Left lung (tissue), 10 donors: ENCODE measurements around the gene MCF2L. TPM values are rescaled to one million over a fixed set of nuclear protein-coding genes. Genes with fewer than 3 reads are reported as not detected.
A peak's percentile ranks its signal among the peaks of the same experiment; 100 is the strongest.

ENCODE experiments used
- ATAC-seq: fragments of 200-7000 bp; cut with Tn5 transposase; one replicate; pipeline ENCODE4 v1.9.1; 2020; ENCODE audit warnings: moderate library complexity
- DNase-seq, 4 donors: peaks; one replicate each; pipeline ENCODE4 v3.0.0-alpha.2; 2013 to 2020
- H3K27ac ChIP-seq, 2 donors: fragments of 200-600 bp; sonication (generic) in 1 of 2; one replicate each; pipeline versions ENCODE4 v1.5.0 to v1.8.0; 2020 to 2021
- H3K27me3 ChIP-seq, 2 donors: fragments of 200-600 bp; sonication (generic) in 1 of 2; one replicate each; pipeline versions ENCODE4 v1.5.0 to v1.8.0; 2020 to 2021
- H3K36me3 ChIP-seq, 2 donors: fragments of 200-600 bp; sonication (generic) in 1 of 2; one replicate each; pipeline versions ENCODE4 v1.5.0 to v1.8.0; 2020 to 2021
- H3K4me1 ChIP-seq, 2 donors: fragments of 200-600 bp; one replicate each; pipeline ENCODE4 v1.8.0; 2021
- H3K4me3 ChIP-seq, 2 donors: fragments of 200-600 bp; sonication (generic) in 1 of 2; one replicate each; pipeline versions ENCODE4 v1.5.0 to v1.8.0; 2020 to 2021; ENCODE audit warnings: mild to moderate bottlenecking in 1 of 2
- H3K9me3 ChIP-seq, 2 donors: fragments of 200-600 bp; sonication (generic) in 1 of 2; one replicate each; pipeline versions ENCODE4 v1.5.0 to v1.8.0; 2020 to 2021
- intact Hi-C, 2 donors: fragments of 100-400 bp; cut with DNase I; formaldehyde crosslinking; loops; one replicate each; pipeline versions ENCODE4 v1.11.2 to v1.14.2; 2022
- polyA plus RNA-seq, 6 donors: library from polyadenylated mRNA; unstranded; fragments of 120-200 nt; gene quantifications; one replicate each; pipeline ENCODE4 v1.2.1, GENCODE V29; 2013; ENCODE audit not compliant: insufficient read length in 6 of 6
- total RNA-seq, 2 donors: library from RNA; stranded (reverse); fragmentation: NEBNext Ultra II Directional; extraction: Animal tissue kit (Norgen Biotek cat#: 25700); gene quantifications; one replicate each; pipeline ENCODE4 v1.2.1, GENCODE V29; 2021
- TF ChIP-seq, protein P1 (sequence below), 2 donors: fragments of 200-600 bp; sonication (generic) in 1 of 2; IDR thresholded peaks; one replicate each; pipeline versions ENCODE4 v1.5.0 to v1.8.0; 2021; ENCODE audit warnings: antibody characterized with exemption in 2 of 2
- donor health status: DM: no; HTN: yes; CAD: no.
- donor health status: DM: no; HTN: no; CAD: no.

Gene MCF2L
- total and polyA plus RNA-seq, 8 donors: 22.2 to 39.5 (median 33.7) TPM

DNA sequence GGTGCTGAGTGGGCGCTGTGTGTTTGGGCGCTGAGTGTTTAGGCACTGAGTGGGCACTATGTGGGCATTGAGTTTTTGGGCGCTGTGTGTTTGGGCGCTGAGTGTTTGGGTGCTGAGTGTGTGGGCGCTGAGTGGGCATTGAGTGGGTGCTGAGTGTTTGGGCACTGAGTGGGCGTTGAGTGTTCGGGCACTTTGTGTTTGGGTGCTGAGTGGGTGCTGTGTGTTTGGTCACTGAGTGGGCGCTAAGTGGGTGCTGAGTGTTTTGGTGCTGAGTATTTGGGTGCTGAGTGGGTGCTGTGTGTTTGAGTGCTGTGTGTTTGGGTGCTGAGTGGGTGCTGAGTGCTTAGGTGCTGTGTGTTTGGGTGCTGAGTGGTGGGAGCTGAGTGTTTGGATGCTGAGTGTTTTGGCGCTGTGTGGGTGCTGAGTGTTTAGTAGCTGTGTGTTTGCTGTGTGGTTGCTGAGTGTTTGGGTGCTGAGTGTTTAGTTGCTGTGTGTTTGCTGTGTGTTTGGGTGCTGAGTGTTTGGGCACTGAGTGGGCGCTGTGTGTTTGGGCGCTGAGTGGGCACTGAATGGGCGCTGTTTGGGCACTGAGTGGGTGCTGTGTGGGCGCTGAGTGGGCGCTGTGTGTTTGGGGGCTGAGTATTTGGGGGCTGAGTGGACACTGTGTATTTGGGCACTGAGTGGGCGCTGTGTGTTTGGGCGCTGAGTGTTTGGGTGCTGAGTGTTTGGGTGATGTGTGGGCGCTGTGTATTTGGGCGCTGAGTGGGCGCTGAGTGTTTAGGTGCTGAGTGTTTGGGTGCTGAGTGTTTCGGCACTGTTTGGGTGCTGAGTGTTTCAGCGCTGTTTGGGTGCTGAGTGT lies 89.3 kb downstream of the MCF2L start:
- Histone ChIP-seq H3K27ac (no peak overlapping the region), H3K9me3 (no peaks in the 10 kb centered on the region), H3K27me3 (no peaks in the 10 kb centered on the region), H3K4me1 (no peaks in the 10 kb centered on the region), H3K4me3 (no peak overlapping the region), H3K36me3 (peaks cover 0 to 3% of the 10 kb centered on the region in 2 donors)
- no peak for ATAC-seq
- TF ChIP-seq, protein P1, sequence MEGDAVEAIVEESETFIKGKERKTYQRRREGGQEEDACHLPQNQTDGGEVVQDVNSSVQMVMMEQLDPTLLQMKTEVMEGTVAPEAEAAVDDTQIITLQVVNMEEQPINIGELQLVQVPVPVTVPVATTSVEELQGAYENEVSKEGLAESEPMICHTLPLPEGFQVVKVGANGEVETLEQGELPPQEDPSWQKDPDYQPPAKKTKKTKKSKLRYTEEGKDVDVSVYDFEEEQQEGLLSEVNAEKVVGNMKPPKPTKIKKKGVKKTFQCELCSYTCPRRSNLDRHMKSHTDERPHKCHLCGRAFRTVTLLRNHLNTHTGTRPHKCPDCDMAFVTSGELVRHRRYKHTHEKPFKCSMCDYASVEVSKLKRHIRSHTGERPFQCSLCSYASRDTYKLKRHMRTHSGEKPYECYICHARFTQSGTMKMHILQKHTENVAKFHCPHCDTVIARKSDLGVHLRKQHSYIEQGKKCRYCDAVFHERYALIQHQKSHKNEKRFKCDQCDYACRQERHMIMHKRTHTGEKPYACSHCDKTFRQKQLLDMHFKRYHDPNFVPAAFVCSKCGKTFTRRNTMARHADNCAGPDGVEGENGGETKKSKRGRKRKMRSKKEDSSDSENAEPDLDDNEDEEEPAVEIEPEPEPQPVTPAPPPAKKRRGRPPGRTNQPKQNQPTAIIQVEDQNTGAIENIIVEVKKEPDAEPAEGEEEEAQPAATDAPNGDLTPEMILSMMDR (IDR thresholded peaks at IDR 0.05): no peak
- DNase-seq: peak in 1 of 4 donors; percentile 34
- intact Hi-C loops: no loop called here

DNA sequence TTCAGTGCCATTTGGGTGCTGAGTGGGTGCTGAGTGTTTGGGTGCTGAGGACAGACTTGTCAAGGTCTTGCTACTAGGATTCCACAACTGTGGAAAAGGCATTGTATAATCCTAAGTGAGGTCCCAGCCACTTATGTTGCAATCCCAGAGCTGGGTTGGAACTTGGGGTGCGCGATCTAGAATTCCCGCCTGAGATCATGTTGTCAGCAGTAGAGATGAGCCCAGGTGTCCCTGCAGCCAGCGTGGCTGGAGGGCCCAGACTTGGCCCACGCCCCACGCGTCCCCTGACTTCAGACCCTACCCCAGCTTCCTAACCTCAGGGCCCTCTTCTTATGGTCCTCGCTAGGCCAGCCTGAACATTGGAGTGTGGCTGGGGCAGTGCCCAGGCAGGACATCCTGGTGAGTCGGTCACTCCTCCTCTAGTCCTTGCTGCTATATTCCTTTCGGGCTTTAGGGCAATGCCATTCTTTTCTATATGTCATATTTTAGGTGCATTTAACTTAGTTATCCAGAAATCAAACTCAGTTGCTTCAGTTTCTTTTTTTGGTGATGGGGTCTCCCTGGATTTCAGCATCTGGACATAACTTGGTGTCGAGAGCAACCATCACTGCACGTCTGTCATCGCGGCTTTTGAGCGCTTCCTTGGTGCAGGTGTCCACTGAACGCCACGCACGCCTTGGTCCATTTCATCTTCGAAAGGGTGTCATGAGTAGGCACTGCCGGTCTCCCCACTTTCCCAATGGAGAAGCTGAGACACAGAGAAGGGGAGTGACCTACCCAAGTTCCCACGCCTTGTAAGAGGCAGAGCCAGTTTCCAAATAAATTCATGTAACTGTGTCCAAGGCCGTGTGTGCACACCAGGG lies 90.2 kb downstream of the MCF2L start:
- H3K4me1 ChIP-seq: no peaks in the 10 kb centered on the region

DNA sequence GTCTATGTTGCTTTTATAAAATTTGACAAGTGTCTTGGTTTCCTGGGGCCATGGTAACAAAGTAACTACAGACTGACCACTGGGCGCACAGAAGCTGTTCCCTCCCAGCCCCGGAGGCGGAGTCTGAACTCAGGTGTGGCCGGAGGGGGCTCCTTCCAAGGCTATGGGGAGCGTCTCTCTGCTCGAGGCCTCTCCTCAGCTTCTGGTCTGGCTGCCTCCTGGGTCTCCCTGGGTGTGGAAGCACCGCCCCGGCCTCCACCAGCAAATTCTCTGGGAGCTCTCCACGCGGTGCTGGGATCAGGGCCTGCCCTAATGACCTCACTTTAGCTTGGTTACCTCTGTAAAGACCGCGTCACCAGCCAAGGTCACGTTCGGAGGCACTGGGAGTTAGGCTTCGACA lies 90.9 kb downstream of the MCF2L start:
- Histone ChIP-seq H3K27me3 (no peaks in the 10 kb centered on the region), H3K9me3 (no peaks in the 10 kb centered on the region), H3K4me3 (no peak overlapping the region), H3K4me1 (no peaks in the 10 kb centered on the region), H3K36me3 (peaks cover 0 to 12% of the 10 kb centered on the region in 2 donors), H3K27ac (no peak overlapping the region)
- no peak for ATAC-seq
- TF ChIP-seq, protein P1 (IDR thresholded peaks at IDR 0.05): no peak
- DNase-seq: peak in 1 of 4 donors; percentile 43
- intact Hi-C loops: no loop called here

More for the DNA sequence above, 90.2 kb downstream of the MCF2L start:
- peaks cover 0 to 6% of the 10 kb centered on the region in 2 donors for H3K36me3 ChIP-seq
- no peaks in the 10 kb centered on the region for H3K9me3 ChIP-seq
- intact Hi-C loops: no loop called here
- ATAC-seq (no peak), DNase-seq (peak in 1 of 4 donors; percentile 26)
- no peak overlapping the region for H3K4me3 ChIP-seq
- TF ChIP-seq, protein P1 (IDR thresholded peaks at IDR 0.05): no peak
- no peaks in the 10 kb centered on the region for H3K27me3 ChIP-seq
- no peak overlapping the region for H3K27ac ChIP-seq

DNA sequence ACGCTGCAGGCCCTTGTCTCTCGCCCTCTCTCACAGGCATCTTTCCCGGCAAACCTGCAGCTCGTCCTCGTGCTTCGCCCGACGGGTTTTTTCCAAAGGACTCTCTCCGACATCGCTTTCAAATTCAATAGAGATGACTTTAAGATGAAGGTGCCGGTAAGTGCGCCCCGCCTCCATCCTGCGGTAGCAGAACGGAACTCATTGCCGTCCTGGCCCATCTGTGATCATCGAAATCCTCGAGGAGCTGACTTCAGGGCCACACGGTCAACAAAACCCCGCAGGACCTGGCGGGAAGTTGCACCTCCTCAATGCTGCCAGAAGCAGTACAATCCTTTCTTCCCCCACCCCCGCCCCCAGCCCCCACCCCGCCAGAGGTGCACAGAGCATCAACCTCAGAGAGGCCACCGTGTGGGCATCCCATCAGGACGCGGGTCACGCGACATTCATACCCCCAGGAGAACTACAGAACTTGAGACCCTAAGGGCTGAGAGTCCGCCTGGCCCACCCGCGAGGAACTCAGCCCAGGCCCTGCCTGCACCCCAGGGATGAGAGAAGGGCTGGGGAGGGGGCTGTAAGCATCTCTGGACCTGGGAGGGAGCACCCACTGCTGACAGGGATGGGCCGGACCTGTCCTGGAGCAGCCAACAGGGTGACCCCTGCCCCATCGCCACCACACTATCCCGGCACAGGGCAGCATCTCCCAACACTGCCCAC lies 91.7 kb downstream of the MCF2L start:
- ATAC-seq: no peak
- peaks cover 0 to 12% of the 10 kb centered on the region in 2 donors for H3K36me3 ChIP-seq
- no peak overlapping the region for H3K4me3 ChIP-seq
- TF ChIP-seq, protein P1 (IDR thresholded peaks at IDR 0.05): no peak
- no peaks in the 10 kb centered on the region for H3K9me3 ChIP-seq
- peak in 1 of 4 donors; percentile 62 for DNase-seq
- no peaks in the 10 kb centered on the region for H3K4me1 ChIP-seq
- no peaks in the 10 kb centered on the region for H3K27me3 ChIP-seq
- H3K27ac ChIP-seq: no peak overlapping the region
- intact Hi-C loops: no loop called here
